CD4-positive, alpha-beta T cell treated with Interleukin-4 for 1 hour (primary cell): Measurements from ENCODE around the gene NUDT5.
"Not testable (repeated sequence)": the region's sequence is repeated elsewhere in the genome, so short reads cannot be mapped to it uniquely, and the experiment has no call there.

ENCODE experiments used
- DNase-seq, 2 donors: peaks; one replicate each; pipeline ENCODE4 v3.0.0-alpha.2; 2020 to 2022

Gene NUDT5

DNA sequence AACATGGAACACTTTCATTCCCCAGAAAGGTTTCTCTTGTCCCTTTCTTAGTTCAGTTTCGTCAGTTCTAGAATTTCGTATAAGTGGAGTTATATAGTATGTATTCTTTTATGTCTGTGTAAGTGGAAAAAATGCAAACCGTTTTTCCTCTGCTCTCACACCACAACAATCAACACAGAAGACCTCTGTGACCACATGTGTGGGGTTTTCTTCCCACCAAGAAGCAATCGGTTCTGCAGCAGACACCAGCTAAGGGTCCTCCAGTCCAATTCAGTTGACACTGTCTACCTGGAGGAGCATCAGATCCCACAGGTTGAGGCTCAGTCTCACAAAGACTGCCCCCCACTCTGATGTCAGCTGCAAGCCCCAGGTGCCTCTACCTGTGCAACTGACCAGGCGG lies 6.5 kb upstream of the NUDT5 start:
- DNase-seq: no peak

DNA sequence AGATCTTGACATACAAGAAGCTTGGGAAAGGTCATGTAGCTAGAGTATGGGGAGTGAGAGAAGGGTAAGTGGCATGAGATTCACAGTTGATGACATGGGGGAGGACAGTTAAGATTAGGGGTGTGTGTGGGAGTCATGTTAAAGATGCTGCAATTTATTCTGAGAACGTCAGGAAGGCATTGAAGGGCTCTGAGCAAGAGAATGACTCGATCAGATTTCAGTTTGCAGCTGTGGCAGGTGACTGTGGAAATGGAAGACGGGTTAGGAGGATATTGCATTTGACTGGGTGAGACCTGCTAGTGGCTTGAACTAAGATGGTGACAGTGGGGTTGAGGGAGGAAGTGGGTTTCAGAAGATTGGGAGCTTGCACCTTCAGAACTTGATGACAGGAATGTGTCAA lies 5.9 kb upstream of the NUDT5 start:
- DNase-seq: no peak

DNA sequence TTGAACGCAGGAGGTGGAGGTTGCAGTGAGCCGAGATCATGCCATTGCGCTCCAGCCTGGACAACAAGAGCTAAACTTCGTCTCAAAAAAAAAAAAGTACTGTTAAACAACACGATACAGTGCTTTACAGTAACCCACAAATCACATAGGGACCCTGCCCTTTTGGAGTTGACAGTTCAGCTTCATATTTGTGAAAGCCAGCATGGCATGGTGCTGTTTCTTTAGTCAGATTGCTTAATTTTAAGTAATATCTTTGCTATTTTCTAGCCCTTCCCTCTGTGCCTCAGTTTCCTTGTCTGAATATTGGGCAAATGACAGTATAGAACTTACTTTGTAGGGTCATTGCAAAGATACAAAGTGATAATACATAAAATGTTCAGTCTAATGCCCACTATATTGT lies 5.2 kb upstream of the NUDT5 start:
- DNase-seq: no peak

DNA sequence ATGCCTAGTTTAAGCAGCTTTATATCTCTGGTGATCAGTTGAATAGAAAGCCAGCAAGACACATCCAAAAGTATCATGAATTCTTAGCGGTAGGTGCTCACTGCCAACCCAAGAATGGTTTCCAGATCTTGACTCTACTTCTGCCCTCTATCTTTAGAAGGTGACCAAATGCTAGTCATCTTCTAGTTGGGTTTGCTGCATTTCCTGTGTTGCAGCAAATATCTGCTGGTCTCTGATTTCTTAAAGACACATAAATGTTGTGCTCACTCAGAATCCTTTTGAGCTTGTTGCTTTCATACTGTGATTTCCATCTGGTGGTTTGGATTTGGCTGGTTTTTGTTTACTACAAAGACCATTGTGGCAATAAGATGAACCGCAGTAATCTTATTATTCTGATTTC lies 2.5 kb upstream of the NUDT5 start:
- no peak for DNase-seq

DNA sequence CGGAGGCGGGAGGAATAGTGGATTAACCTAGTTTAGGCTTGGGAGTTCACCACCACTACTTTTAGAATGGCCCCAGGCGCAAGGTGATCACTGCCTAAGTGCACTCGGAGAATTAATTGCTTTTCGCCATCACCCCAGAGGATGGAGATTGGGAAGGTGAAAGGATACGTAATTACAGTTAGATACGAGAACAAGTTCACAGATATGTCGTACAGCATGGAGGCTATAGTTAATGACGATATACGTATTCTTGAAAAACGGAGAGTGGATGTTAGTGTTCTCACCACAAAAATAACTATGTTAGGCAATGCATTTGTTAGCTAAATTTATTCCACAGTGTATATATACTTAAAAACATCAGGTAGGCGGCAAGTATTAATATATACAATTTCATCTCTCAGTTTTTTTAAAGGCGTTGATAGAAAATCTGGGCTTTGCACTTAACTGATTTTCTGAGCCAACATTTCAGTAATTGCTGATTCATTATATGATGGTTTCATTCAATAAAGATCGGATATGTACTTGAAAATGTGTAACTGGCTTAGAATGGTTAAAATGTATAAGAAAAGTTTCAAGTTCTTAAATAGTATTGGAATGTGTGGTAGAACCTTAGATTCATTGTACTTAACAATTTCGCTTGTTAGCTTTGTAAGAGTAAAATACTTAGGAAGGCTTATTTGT lies 980 bp upstream of the NUDT5 start:
- DNase-seq: no peak

DNA sequence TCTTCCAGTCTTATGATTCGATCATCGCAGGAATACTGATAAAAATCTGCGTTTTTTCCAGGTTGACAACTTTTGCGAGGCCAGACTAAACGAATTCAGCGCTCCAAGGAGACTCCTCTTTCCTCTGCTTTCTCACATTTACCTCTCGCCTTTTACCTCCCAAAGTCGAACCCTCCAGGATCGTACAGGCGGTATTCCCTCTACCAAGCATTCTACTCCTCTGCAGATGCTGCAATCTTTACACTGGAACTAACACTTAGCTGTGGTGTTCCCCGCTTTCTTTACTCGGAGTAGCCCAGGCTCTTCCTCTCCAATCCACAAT lies 449 bp downstream of the NUDT5 start:
- no peak for DNase-seq

DNA sequence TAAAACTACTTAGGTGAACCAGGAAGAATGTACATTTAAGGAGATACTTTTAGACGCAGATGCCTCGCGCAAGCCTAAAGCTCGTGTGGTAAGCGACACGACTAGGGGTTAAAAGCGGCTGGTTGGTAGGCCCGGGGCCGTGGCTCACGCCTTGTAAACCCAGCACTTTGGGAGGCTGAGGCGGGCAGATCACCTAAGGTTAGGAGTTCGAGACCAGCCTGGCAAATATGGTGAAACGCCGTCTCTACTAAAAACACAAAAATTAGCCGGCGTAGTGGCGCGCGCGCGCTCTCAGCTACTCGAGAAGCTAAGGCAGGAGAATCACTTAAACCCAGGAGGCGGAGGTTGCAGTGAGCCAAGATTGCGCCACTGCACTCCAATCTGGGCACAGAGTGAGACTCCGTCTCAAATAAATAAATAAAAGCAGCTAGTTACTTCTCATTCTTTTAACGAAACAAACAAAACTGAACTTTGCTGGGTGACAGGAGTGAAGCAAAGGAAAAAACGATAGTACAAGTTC lies 879 bp downstream of the NUDT5 start:
- DNase-seq: peak; percentile 15 to 41

DNA sequence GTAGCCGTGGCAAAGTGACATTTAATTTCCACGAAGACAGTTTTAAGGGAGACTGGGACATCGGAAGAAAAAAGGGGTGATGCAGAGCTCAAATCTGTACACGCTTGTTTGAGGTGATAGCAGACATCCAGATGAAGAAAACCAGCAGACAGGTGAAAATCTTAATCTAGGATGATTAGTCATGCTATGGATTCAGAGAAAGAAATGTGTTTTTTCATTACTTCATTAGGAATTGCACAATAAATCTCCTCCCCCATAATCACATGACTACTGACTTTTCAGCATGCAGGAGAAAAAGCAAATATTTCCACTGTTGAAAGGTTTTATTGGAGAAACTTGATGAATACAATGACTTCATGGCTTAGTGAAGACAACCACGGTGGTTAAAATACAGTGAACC lies 2.5 kb downstream of the NUDT5 start:
- DNase-seq: no peak

DNA sequence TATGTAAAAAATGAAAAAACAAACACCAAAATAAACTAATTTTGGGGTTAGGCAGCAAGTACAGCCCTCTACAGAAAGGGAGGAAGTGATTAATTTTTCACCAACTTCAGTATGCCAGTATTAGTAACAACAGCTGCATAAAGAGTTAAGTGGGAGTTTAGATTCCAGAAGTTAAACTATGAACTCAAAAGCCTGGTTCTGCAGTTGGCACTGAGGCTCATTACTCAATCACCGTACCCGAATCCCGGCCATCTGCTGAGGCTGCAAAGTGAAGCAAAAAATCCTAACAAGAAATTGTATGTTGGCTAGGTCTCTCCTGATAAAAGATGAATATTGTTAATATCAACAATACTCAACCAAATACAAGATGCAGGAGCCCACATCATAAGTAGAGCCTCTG lies 4.0 kb downstream of the NUDT5 start:
- no peak for DNase-seq

DNA sequence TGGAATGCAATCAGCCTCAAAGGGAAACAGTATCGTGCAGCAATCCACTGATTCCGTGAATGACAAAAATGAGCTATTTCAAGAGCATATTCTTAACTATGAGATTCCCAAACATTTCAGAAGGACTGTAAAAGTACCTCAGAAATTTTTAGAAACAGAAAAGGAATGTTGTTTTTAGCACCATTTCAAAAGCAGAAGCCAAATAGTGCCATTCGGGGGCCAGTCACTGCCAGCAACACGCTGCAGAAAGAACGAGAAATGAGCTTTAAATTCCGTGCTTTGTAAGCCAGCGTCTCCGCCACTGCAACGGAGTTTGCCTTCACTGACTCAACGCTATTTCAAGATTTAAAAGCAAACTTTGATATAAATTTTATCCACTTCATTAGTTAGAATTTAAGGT lies 6.3 kb downstream of the NUDT5 start:
- DNase-seq: no peak

DNA sequence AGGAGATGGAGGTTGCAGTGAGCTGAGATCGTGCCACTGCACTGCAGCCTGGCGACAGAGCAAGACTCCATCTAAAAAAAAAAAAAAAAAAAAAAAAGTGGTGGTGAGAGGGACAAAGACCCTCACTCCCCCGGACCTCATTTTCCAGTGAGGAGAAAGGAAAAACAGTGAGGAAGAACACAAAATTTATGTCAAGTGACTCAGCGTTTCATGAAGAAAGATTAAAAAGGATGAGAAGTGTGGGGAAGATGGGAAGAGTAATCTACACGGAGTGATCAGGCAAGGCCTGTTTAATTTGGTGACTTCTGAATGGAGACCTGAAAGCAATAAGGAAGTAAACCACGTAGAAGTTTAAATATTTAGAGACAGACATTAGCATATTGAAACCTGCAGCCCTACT lies 7.0 kb downstream of the NUDT5 start:
- DNase-seq: no peak

DNA sequence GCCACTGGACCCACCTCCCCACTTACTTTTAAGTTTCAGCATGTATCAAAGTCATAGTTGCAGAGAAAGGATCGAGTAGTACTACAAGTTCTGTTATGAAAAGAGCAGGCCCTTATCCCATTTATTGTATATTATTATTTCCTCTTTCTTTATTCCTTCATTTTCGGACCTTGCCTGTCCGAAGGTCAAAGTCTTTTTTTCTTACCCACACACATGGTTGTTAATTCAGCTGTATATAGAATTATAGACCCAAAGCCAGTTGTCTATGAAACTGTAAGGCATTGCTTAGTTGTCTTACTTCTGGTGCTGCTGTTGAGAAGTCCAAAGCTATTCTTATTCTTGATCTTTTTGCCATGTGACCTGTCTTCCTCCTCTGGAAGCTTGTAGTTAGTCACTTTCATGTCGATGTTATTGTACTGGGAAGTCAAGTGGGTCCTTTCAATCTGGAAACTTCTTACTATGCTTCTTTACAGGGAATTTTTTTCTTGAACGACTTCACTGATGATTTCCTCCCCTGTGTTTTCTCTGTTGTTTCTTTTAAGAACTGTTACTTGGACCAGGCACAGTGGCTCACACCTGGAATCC lies 8.3 kb downstream of the NUDT5 start:
- DNase-seq: no peak

DNA sequence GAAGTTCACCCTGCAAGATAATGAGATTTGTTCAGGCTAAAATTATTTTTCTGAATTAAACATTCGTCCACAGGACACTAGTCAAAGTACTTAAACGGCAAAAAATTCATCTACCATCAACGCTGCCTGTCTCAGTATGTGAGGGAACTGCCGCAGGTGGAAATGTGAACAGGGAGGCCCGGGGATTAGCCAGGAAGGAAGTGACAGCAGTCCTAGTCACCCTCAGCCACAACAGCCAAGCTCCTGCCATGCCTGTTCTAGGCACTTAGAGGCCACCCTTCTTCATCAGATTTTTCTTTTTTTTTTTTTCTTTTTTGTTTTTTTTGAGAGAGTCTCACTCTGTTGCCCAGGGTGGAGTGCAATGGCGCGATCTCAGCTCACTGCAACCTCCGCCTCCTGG lies 9.4 kb downstream of the NUDT5 start:
- DNase-seq: no peak

DNA sequence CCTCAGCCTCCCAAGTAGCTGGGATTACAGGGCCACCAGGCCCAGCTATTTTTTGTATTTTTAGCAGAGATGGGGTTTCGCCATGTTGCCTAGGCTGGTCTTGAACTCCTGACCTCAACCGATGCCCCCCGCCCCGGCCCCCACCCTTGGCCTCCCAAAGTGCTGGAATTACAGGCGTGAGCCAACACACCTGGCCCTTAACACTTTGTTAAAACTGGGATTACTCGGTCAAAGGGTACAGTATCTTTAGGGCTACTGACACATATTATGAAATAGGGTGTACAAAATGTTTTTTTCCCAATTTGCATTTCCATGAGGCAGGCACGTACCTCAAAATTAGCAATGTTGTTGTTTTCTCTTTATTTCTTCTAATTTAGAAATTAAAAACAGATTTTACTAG lies 11.5 kb downstream of the NUDT5 start:
- no peak for DNase-seq

DNA sequence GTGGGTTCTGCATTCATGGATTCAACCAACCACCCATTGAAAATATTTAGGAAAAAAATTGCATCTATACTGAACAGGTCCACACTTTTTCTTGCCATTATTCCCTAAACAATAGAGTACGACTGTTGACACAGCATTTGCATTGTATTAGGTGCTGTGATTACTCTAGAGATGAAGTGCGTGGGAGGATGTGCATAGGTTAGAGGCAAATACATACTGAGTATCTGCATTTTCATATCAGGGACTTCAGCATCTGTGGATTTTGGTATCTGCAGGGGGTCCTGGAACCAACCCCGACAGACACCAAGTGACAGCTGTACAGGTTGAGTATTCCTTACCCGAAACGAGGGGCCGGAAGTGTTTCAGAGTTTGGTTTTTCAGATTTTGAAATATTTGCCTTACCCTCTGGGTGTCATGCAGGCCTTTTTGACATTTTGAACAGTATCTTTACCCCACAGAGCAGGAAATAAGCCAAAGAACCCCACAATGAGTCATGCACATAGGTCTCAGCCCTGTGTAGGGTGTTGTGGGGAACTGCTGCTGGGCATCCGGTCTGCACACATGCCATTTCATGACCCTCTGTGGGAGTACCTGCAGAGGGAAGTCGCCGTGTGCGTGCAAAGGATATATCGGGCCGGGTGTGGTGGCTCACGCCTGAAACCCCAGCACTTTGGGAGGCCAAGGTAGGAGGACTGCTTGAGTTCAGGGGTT lies 14.5 kb downstream of the NUDT5 start:
- peak; percentile 75 to 79 for DNase-seq

DNA sequence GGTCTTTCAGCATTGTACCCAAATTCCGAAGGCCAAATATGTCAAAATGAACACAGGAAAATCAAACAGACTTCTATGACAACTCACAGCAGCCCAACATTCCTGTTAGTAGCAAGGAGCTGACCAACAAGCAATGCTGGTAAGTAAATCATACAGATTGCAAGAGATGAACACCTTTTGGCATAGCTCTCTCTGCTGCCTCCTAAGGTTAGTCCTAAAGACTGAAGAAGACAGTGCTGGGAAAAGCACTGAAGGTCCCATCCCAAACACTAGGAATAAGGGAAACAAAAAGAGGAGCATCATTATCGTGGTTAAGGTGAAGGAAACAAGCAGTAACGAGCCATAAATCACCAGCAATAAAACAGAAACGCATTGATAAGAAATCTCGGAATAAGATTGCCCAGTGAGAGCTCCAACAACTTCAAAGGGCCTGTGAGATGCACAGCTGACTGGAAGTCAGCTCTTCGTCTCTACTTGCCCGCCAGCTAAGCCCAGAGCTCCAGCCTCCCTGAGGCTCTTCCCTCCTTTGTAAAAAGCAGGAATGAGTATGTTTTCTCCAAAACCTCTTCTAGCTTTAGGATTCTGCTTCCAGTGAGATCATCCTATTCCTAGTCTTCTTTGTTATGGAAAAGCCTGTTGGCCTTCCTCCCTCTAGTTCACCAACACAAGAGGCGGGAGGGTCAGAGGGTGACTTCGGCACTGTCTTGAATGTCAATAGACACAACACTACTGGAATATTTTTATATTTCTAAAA lies 15.3 kb downstream of the NUDT5 start:
- DNase-seq: no peak

DNA sequence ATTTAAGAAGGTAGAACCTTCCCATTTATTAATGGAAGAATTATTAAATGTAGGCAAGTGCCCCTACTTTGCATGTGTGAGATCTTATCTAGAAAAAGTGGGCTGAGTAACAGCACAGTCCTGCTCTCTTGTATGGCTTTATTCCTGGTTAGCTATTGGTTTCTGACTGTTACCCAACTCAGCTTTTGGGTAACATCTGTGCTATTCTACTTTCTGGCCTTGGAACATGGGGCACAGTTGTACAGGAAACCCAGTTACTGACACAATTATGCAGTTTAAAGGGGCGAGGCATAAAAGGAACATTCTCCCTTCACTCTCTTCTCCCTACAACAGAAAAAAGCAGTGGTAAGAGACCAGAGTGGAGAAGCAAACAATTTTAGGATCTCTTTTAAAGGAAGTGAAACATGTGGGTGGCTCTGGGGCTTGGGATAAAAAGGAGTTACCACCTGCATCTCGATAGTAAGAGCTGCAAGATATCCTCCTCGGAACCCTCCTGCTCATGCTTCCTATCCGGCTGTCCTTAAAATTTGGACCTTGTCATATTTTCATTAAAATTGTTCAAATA lies 16.0 kb downstream of the NUDT5 start:
- DNase-seq: no peak

DNA sequence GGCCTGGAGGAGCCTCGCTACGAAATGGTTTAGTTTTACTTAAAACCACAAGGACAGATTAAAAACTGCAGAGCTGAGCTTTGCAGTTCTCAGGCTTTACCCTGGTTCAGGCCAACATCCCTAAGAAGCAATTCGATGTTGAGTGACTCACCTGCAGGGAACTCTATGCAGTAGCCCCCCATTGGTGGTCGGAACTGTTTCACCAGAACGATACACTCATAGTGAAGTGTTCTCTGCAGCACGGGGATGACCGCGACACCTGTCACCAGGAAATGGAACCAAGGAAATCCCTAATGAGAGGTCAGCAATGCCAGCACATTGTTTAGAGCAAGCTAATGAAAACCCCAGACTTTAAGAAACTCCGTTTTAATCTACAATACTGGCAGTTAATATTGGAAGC lies 18.0 kb downstream of the NUDT5 start:
- DNase-seq: no peak

DNA sequence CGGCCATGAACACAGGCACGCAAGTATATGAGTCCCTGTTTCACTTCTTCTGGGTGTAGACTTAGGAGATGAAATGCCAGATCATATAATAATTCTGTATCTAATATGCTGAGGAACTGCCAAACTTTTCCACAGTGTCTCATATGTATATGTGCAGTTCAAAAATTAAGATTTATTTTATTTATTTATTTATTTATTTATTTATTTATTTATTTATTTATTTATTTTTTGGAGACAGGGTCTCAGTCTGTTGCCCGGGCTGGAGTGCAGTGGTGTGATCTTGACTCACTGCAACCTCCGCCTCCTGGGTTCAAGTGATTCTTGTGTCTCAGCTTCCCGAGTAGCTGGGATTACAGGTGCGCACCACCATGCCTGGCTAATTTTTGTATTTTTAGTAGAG lies 24.2 kb downstream of the NUDT5 start:
- DNase-seq: not testable (repeated sequence)

DNA sequence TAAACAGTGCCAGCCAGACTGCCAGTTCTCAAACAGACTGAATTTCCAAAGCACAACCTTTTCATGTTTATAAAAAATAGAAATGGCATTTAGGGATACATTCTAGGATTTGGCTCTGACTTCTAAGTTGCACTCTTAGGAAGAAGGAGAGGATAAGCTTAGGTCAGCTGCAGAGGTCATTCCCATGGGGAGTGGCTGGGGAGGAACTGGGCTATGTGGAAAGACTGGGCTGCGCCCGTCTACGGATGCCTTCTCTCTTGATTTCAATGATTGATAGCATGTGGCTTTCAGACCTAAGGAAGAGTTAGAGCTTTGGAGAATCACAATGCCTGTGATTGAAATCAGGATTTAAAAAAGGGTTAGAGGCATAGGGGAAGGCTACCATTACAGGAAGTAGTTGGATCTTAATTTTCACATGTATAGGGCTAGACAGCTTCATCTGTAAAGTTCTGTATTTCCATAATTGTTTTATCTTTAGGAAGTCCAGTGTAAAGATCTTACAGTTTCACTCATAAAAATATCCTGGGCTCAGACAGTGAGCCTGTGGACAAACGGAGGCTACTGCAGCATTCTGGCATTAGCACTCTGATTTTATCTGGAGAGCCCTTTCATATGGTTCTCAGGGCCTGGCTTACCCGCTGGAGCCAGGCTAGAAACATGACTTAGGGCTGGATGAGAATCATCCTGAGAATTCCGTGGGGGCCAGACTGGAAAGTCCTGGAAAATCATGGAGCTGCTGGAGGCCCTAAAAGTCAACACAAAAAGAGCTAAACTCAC lies 29.5 kb downstream of the NUDT5 start:
- DNase-seq: no peak

DNA sequence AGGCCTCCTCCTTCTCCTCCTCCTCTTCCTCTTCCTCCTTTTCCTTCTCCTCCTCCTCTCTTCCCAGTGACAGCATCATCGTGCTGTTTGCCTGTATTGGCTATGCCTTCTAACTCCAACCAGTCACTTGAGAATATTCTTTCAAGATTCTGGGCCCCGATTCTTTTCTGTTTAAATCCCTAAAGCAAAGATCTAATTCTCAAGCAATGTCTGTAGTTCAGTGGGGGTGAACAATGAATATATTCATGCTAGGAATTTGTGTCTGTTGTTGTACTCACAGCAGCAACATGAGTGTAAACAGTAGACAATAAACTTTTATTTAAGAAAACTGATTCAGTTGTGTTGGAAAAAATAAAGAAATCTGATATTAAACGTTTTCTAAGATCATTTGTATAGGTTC lies 30.7 kb downstream of the NUDT5 start:
- no peak for DNase-seq

DNA sequence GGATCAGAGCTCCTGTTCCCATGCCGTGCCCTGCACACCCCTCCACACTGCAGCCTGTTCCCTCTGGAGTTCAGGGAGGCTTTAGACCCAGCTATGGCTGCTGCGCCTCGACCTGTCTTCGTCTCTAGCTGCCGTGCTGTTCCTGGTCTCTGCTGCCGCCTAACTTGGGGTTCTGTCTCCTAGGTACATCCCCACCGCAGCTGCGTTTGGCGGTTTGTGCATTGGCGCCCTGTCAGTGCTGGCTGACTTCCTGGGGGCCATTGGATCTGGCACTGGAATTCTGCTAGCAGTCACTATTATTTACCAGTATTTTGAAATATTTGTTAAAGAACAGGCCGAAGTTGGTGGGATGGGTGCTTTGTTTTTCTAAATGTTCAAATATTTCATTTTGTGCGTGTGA lies 31.6 kb downstream of the NUDT5 start:
- no peak for DNase-seq

DNA sequence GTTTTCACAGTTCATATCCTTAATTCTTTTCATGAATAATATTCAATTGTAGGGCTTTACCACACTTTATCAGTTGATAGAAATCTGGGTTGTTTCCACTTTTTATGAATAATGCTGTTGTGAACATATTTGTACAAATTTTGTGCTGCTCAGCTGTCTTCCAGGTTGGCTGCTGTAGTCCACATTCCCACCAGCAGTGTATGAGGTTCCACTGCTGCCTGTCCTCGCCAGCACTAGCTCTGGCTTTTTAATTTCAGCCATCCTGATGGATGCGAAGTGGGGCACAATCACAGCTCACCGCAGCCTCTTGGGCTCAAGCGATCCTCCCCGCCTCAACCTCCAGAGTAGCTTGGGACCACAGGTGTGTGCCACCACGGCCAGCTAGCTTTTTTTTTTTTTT lies 32.8 kb downstream of the NUDT5 start:
- DNase-seq: no peak
